Iris pigment epithelial cell (primary cell): Measurements from ENCODE around the gene IQGAP1.

Source experiments
- DNase-seq: peaks from one replicate; pipeline ENCODE4 v3.0.0-alpha.2; 2011; ENCODE audit warnings: low read depth

The IQGAP1 gene

DNA sequence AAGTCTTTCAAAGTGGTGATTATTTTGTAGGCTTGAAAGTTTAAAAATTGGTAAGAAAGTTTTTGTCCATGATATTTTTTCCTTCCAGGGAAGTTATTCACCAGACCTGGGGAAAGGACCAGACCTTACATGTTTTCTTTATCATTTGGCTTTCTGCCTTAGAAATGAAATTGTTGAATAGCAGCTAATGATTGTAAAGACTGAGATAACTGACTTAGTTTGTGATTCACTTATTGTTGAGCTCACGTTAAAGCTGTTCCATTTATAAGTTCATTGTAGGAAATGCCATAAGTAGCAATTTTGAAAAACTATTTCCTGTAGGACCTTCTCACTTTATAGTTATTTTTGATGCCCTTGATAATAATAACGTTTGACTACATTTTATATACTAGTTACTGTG, 51.9 kb downstream of the IQGAP1 start:
- no peak for DNase-seq

DNA sequence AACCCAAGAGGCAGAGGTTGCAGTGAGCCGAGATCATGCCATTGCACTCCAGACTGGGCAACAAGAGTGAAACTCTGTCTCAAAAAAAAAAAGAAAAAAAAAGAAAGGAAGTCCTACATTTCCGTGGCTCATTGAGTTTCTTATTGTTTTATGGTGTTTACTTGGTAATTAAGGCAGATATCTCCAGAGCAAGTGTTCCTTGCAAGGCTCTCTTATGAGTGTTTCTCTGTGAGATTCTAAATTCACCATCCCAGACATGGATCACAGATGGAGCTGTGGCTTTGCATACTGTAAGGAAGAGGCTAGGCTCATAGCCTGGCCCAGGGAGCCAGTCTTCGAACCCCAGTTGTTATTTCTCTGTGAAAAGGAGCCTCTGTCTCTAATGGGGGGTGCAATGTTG, 53.0 kb downstream of the IQGAP1 start:
- no peak for DNase-seq

- no peak for DNase-seq
These were observed 54.4 kb downstream of the IQGAP1 start for GRCh38 chr15:90442423-90442822.

DNA sequence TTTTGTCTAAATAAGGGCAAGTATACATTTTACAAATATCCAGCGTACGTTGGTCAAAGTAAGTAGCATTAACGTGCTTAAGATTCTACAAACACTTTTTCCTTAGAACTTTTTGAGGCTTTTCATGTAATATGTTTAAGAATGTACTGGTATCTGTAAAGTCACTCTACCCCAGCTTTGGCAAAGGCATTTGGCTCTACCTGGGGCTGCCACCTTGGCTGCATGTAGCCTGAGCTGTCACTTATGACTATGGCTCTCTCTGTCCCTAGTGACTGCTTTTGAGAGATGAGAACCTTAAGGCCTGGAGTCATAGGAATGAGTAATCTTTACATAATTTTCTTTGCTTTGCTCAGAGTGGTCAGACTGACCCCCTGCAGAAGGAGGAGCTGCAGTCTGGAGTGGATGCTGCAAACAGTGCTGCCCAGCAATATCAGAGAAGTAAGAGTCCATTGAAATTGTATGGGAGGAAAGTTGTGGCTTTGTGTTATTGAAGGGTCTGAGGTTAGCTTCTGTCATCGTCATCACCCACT, 61.2 kb downstream of the IQGAP1 start:
- DNase-seq: peak; percentile 51

DNA sequence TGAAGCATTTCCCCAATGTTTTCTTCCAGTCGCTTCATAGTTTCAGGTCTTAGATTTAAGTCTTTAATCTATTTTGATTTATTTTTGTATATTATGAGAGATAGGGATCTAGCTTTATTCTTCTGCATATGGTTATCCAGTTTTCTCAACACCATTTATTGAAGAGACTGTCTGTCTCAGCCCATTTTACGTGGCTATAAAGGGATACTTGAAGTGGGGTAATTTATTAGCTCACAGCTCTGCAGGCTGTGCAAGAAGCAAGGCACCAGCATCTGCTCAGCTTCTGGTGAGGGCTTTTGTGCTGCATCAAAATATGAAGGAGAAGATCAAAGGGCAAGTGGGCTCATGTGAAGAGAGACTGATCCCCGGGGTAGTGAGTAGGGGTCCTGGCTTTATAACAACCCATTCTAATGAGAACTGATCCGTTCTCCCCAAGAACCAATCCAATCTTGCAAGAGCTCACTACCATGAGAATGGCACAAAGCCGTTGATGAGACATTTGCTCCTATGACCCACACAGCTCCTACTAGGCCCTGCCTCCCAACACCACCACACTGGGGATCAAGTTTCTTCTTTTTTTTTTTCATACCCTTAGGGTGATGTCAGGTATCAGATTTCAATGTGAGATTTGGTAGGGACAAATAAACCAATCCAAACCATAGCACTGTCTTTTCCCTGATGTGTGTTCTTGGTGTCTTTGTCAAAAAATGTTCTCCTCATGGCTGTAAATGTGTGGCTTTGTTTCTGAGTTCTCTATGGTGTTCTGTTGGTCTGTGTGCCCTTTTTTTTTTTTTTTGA, 63.2 kb downstream of the IQGAP1 start:
- DNase-seq: peak; percentile 95

DNA sequence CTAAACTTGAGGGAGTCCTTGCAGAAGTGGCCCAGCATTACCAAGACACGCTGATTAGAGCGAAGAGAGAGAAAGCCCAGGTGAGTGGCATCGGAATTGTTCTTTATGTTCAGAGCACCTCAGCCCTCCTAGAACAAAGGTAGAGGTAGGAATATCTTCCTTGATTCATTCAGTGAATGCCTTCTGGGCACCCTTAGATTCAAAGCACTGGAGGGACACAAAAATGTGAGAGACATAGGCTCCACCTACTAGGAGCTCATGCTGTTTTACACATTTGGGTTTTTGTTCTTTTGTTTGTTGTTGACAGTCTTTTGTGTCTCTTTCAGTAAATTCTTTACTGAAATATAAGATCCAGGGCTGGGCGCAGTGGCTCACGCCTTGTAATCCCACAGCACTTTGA, 68.2 kb downstream of the IQGAP1 start:
- DNase-seq: no peak

- no peak for DNase-seq
These were observed 70.0 kb downstream of the IQGAP1 start for GRCh38 chr15:90458061-90458460.

- DNase-seq: no peak
These were observed 71.3 kb downstream of the IQGAP1 start for GRCh38 chr15:90459368-90459767.

GRCh38 chr15:90460142-90460824, 72.2 kb downstream of the IQGAP1 start:
- DNase-seq: no peak

- peak; percentile 59 for DNase-seq
These were observed 75.3 kb downstream of the IQGAP1 start for GRCh38 chr15:90463381-90463780.

GRCh38 chr15:90465140-90465929, 77.3 kb downstream of the IQGAP1 start:
- peak; percentile 78 for DNase-seq

- peak; percentile 68 for DNase-seq
These were observed 78.0 kb downstream of the IQGAP1 start for GRCh38 chr15:90465930-90466567.

GRCh38 chr15:90469723-90470122, 81.7 kb downstream of the IQGAP1 start:
- no peak for DNase-seq

DNA sequence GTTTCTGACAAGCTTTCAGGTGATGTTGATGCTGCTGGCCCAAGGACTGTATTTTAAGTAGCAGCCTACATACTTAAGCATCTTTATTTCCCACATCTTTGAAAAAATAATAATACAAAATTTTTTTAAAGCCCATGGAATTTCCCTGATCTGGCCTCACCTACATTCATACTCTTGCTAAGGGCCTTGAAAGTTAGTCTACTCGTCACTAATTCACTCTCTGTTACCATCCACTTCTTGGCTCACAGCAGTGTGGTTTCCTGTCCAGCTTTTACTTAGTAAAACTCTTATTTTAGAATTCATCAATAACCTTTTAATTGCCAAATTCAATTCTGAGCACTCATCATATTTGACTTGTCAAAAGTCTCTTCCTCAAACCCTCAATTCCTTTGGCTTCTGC, 82.4 kb downstream of the IQGAP1 start:
- no peak for DNase-seq

- DNase-seq: no peak
These were observed 83.1 kb downstream of the IQGAP1 start for GRCh38 chr15:90471126-90471525.

- DNase-seq: no peak
These were observed 83.7 kb downstream of the IQGAP1 start for GRCh38 chr15:90471769-90472168.

GRCh38 chr15:90478846-90479481, 90.9 kb downstream of the IQGAP1 start:
- no peak for DNase-seq

DNA sequence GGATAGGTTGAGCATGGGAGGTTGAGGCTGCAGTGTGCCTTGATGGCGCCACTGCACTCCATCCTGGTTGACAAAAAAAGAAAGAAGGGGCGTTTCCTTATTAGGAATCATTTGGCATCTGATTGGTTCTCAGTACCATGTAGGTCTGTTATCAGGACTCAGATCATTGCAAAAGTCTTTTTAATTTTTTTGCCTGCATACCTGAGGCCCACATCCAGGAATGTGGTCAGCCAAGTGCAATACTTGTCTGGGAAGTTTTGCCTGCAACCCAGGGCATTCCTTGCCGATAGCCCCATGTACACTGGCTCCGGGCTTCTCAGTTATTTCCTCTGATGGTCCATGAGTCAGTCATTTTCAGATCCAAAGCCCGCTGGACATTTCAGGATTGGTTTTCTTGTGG, 91.6 kb downstream of the IQGAP1 start:
- peak; percentile 61 for DNase-seq

- no peak for DNase-seq
These were observed 93.0 kb downstream of the IQGAP1 start for GRCh38 chr15:90481023-90481422.

- peak; percentile 36 for DNase-seq
These were observed 94.3 kb downstream of the IQGAP1 start for GRCh38 chr15:90482124-90483011.

DNA sequence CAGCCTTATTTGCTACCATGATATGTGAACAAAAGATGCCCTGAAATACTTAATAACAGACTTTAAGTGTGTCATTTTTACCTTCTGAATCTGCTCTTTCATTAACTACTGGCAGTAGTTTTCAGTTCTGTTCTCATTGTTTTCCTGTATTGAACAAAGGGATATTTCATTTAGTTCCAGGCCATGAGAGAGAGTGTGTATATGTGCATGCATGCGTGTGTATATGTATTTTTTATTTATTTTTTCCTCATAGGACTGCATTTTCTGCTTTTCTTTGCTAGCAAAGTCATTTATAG, 94.9 kb downstream of the IQGAP1 start:
- DNase-seq: no peak
